ENCODE results near the gene LRRK2.

LRRK2 gene

GRCh38 chr12:40405419-40405818, 180.6 kb downstream of the LRRK2 start:
- no peak for DNase-seq (ENCODE audit: low read depth in 2 of 2)
